Heart left ventricle (tissue), 13 donors: Measurements from ENCODE around the gene IDH3G.

Experiments used
- CTCF ChIP-seq, 12 donors: fragments of 200-600 bp; sonication (generic) in 4 of 12; IDR thresholded peaks; one replicate each; pipeline versions ENCODE4 v1.5.0 to v1.8.0; 2018 to 2022; ENCODE audit warnings: antibody characterized with exemption in 12 of 12, mild to moderate bottlenecking in 5 of 12
- POLR2A ChIP-seq, 2 donors: fragments of 450-650 bp; IDR thresholded peaks; one replicate each; pipeline ENCODE4 v1.6.1; 2017; ENCODE audit warnings: antibody characterized with exemption in 2 of 2, mild to moderate bottlenecking in 2 of 2, moderate library complexity in 2 of 2
- donor health status: ischemic (EF 13 %, LVEDD 7.1; RV severe dilation, severe dysfunction).
- donor health status: DM: no; HTN: yes; CAD: no.
- donor health status: DM: no; HTN: no; CAD: no.
- donor health status: ischemic (EF 25% LVEDD 6.9; RV normal size, moderate dysfunction).
- donor health status: ischemic (EF 25% LVEDD 5.7; RV mildly dilated, moderate dysfunction).
- donor health status: ischemic (EF 35%, LVEDD 5.7; RV mildly dilated, moderate dysfunction).
- donor health status: nonischemic (EF 11% LVEDD 7.7; RV severe dilation, severe dysfunction).
- donor health status: DM: yes; HTN: yes; CAD: no.
- donor health status: PGD.
- donor health status: ischemic (EF 29% LVEDD 5.4; RV normal size, mild dysfunction).
- donor health status: nonischemic (EF 23%, LVEDD 6.1; RV moderate dilation, normal function).

GRCh38 chrX:153765138-153766079 lies 28.8 kb downstream of the IDH3G start:
- no peak for TF ChIP-seq CTCF (IDR thresholded peaks at IDR 0.05)
- no peak for TF ChIP-seq POLR2A (IDR thresholded peaks at IDR 0.05)
